Transverse colon (tissue), 4 donors: ENCODE measurements around the gene PTPRG. TPM values are rescaled to one million over a fixed set of nuclear protein-coding genes. Genes with fewer than 3 reads are reported as not detected.

Experiments
- DNase-seq: peaks from one replicate; pipeline ENCODE4 v3.0.0-alpha.2; 2019
- H3K27ac ChIP-seq, 4 donors: fragments of 200-600 bp; sonication (generic); 2 replicates each; pipeline ENCODE4 v1.5.1; 2016 to 2018; ENCODE audit warnings: inconsistent platforms in 4 of 4
- H3K27me3 ChIP-seq: fragments of 200-600 bp; sonication (generic); 2 replicates; pipeline ENCODE4 v1.5.1; 2017; ENCODE audit warnings: inconsistent platforms
- H3K36me3 ChIP-seq, 4 donors: fragments of 200-600 bp; sonication (generic); 2 replicates each; pipeline ENCODE4 v1.5.1; 2017 to 2019; ENCODE audit warnings: inconsistent platforms in 4 of 4
- H3K4me1 ChIP-seq, 4 donors: fragments of 200-600 bp; sonication (generic); 2 replicates each; pipeline ENCODE4 v1.5.1; 2017 to 2020; ENCODE audit warnings: inconsistent platforms in 4 of 4
- H3K4me3 ChIP-seq, 4 donors: fragments of 200-600 bp; sonication (generic); 1 replicate in 1 of 4; 2 replicates in 3 of 4; pipeline versions ENCODE4 v1.5.1 to v1.6.1; 2017 to 2019; ENCODE audit warnings: inconsistent platforms in 4 of 4
- H3K9me3 ChIP-seq, 2 donors: fragments of 200-600 bp; sonication (generic); 2 replicates each; pipeline ENCODE4 v1.5.1; 2017 to 2019; ENCODE audit warnings: inconsistent platforms in 2 of 2
- EP300 ChIP-seq: sonication (generic); formaldehyde crosslinking; IDR thresholded peaks from one replicate; pipeline ENCODE4 v1.6.1; 2017; ENCODE audit warnings: antibody characterized with exemption, low read depth
- POLR2A ChIP-seq: fragments of 450-650 bp; IDR thresholded peaks from one replicate; pipeline ENCODE4 v1.6.1; 2016; ENCODE audit warnings: antibody characterized with exemption, mild to moderate bottlenecking, moderate library complexity
- POLR2AphosphoS5 ChIP-seq, 3 donors: sonication (generic); formaldehyde crosslinking; IDR thresholded peaks; one replicate each; pipeline ENCODE4 v1.6.1; 2016; ENCODE audit warnings: antibody characterized with exemption in 3 of 3
- WGBS, 2 donors: methylation state at CpG; one replicate each; pipeline ENCODE4 v1.1.5; 2018; ENCODE audit warnings: low coverage in 1 of 2; 5-methylcytosine and 5-hydroxymethylcytosine counted together
- in situ Hi-C, 4 donors: fragments of 200-750 bp; cut with MboI; loops; one replicate each; pipeline versions ENCODE4 v1.15.0 to v1.15.1; 2017; ENCODE audit warnings: low sequenced_read_pairs in 3 of 4, low pct_ligation_motif_present in 1 of 4, low pct_unique_long_range_greater_than_20kb in 1 of 4
- intact Hi-C: fragments of 100-400 bp; cut with DNase I; formaldehyde crosslinking; loops from one replicate; pipeline ENCODE4 v1.15.1; 2023; ENCODE audit warnings: low total_unique reads
- total RNA-seq, 4 donors: library from RNA; depleted of rRNA; stranded (reverse); fragments of >200 nt; gene quantifications; one replicate each; pipeline ENCODE4 v1.1.0, GENCODE V29; 2016
- TF ChIP-seq, protein P1 (sequence below), 5 experiments: fragments of 200-600 bp in 3 of 5; fragments of 450-650 bp in 2 of 5; sonication (generic) in 3 of 5; IDR thresholded peaks; 1 replicate in 2 of 5; 2 replicates in 3 of 5; pipeline ENCODE4 v1.5.1; 2016 to 2017; ENCODE audit warnings: antibody characterized with exemption in 5 of 5, inconsistent platforms in 3 of 5, mild to moderate bottlenecking in 2 of 5, moderate library complexity in 1 of 5

Gene PTPRG
- total RNA-seq, 4 donors from 2014 or later: 29.2 to 83.4 (median 41.6) TPM

- 77 to 86% methylated on average over 2 of the region's 2 CpGs for WGBS, 2 donors
- no peak for DNase-seq
- in situ Hi-C loops (no loop called here), intact Hi-C loops (no loop called here)
- Histone ChIP-seq H3K4me1 (no peaks in the 10 kb centered on the region), H3K9me3 (no peaks in the 10 kb centered on the region), H3K36me3 (no peaks in the 10 kb centered on the region), H3K27me3 (no peaks in the 10 kb centered on the region), H3K4me3 (no peak overlapping the region), H3K27ac (no peak overlapping the region)
- TF ChIP-seq, protein P1, sequence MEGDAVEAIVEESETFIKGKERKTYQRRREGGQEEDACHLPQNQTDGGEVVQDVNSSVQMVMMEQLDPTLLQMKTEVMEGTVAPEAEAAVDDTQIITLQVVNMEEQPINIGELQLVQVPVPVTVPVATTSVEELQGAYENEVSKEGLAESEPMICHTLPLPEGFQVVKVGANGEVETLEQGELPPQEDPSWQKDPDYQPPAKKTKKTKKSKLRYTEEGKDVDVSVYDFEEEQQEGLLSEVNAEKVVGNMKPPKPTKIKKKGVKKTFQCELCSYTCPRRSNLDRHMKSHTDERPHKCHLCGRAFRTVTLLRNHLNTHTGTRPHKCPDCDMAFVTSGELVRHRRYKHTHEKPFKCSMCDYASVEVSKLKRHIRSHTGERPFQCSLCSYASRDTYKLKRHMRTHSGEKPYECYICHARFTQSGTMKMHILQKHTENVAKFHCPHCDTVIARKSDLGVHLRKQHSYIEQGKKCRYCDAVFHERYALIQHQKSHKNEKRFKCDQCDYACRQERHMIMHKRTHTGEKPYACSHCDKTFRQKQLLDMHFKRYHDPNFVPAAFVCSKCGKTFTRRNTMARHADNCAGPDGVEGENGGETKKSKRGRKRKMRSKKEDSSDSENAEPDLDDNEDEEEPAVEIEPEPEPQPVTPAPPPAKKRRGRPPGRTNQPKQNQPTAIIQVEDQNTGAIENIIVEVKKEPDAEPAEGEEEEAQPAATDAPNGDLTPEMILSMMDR (IDR thresholded peaks at IDR 0.05): no peak
- TF ChIP-seq POLR2AphosphoS5 (IDR thresholded peaks at IDR 0.05): no peak
- TF ChIP-seq POLR2A: no peak
- no peak for TF ChIP-seq EP300
Measured at GRCh38 chr3:62284442-62284841, 723.1 kb downstream of the PTPRG start.

GRCh38 chr3:62287392-62287927 is 726.1 kb downstream of the PTPRG start:
- intact Hi-C loops: no loop called here
- TF ChIP-seq, protein P1 (IDR thresholded peaks at IDR 0.05): no peak
- TF ChIP-seq POLR2A (no peak), EP300 (no peak)
- Histone ChIP-seq H3K4me3 (no peak overlapping the region), H3K27ac (no peak overlapping the region), H3K36me3 (no peaks in the 10 kb centered on the region), H3K27me3 (no peaks in the 10 kb centered on the region), H3K9me3 (no peaks in the 10 kb centered on the region), H3K4me1 (no peaks in the 10 kb centered on the region)
- in situ Hi-C loops: no loop called here
- 76 to 82% methylated on average over 4 of the region's 4 CpGs for WGBS, 2 donors
- no peak for DNase-seq

DNA sequence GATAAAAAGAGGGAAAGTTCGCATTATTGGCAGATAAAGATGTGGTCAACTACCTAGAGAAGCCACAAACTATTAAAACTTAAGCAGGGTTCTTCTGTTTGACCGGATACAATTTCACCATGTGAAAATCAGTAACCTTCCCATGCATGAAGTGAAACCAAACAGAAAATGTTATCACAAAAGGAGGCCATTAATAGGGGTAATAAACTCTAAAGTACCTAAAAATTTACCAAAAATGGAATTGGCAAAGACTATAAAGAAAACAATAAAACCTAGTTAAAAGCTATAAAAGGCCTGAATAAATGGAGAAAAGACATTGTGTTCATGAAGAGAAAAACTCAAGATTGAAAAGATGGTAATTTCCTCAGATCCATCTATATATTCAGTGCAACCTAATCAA is 728.6 kb downstream of the PTPRG start:
- Histone ChIP-seq H3K4me1 (no peaks in the 10 kb centered on the region), H3K36me3 (peaks cover 0 to 6% (median 0%) of the 10 kb centered on the region in 4 donors), H3K27me3 (no peaks in the 10 kb centered on the region), H3K9me3 (no peaks in the 10 kb centered on the region), H3K27ac (no peak overlapping the region), H3K4me3 (no peak overlapping the region)
- intact Hi-C loops (no loop called here), in situ Hi-C loops (no loop called here)
- 95 to 100% methylated on average over 2 of the region's 2 CpGs for WGBS, 2 donors
- TF ChIP-seq, protein P1 (IDR thresholded peaks at IDR 0.05): no peak
- no peak for TF ChIP-seq POLR2A
- TF ChIP-seq EP300: no peak
- TF ChIP-seq POLR2AphosphoS5 (IDR thresholded peaks at IDR 0.05): no peak
- no peak for DNase-seq

- no peak for DNase-seq
- Histone ChIP-seq H3K36me3 (peaks cover 0 to 6% (median 0%) of the 10 kb centered on the region in 4 donors), H3K27ac (no peak overlapping the region), H3K9me3 (no peaks in the 10 kb centered on the region), H3K4me1 (no peaks in the 10 kb centered on the region), H3K4me3 (no peak overlapping the region), H3K27me3 (no peaks in the 10 kb centered on the region)
- 88 to 91% methylated on average over 2 of the region's 2 CpGs for WGBS, 2 donors
- in situ Hi-C loops (no loop called here), intact Hi-C loops (no loop called here)
- TF ChIP-seq, protein P1 (IDR thresholded peaks at IDR 0.05): no peak
Measured at GRCh38 chr3:62293051-62293780, 731.8 kb downstream of the PTPRG start.
